CD14-positive monocyte (primary cell): ENCODE data around the gene ZNF536. TPM values are rescaled to one million over a fixed set of nuclear protein-coding genes. Genes with fewer than 3 reads are reported as not detected.

Source experiments
- DNase-seq, 3 donors: peaks; one replicate each; pipeline ENCODE4 v3.0.0-alpha.2; 2011 to 2022
- H2AFZ ChIP-seq: 2 replicates; pipeline ENCODE4 v1.6.0; 2012; ENCODE audit warnings: mild to moderate bottlenecking, low read depth, low read length, inconsistent platforms; ENCODE audit not compliant: insufficient read depth, poor library complexity, severe bottlenecking
- H3K27ac ChIP-seq, 2 donors: 1 replicate in 1 of 2; 2 replicates in 1 of 2; pipeline ENCODE4 v1.5.1; 2012 to 2013; ENCODE audit warnings: low read length in 2 of 2, control low read depth in 1 of 2, inconsistent platforms in 1 of 2, low read depth in 1 of 2, mild to moderate bottlenecking in 1 of 2
- H3K27me3 ChIP-seq, 2 donors: one replicate each; pipeline versions ENCODE4 v1.6.0 to v1.6.1; 2011 to 2013; ENCODE audit warnings: low read length in 2 of 2; ENCODE audit not compliant: control insufficient read depth in 2 of 2, insufficient read depth in 2 of 2
- H3K36me3 ChIP-seq, 2 donors: replicated peaks in 1 of 2; 1 replicate in 1 of 2; 2 replicates in 1 of 2; pipeline versions ENCODE4 v1.5.1 to v1.6.1; 2012 to 2013; ENCODE audit warnings: low read length in 2 of 2, control low read depth in 1 of 2, inconsistent platforms in 1 of 2, mild to moderate bottlenecking in 1 of 2; ENCODE audit not compliant: insufficient read depth in 2 of 2, control insufficient read depth in 1 of 2
- H3K4me1 ChIP-seq, 2 donors: 1 replicate in 1 of 2; 2 replicates in 1 of 2; pipeline versions ENCODE4 v1.5.1 to v1.6.1; 2012 to 2013; ENCODE audit warnings: low read length in 2 of 2, control low read depth in 1 of 2, inconsistent platforms in 1 of 2, mild to moderate bottlenecking in 1 of 2, moderate library complexity in 1 of 2; ENCODE audit not compliant: insufficient read depth in 2 of 2, control insufficient read depth in 1 of 2
- H3K4me2 ChIP-seq: replicated peaks from 2 replicates; pipeline ENCODE3; 2012; ENCODE audit warnings: low read length, moderate library complexity, mild to moderate bottlenecking; ENCODE audit not compliant: poor library complexity, severe bottlenecking; ENCODE audit errors: extremely low read depth
- H3K4me3 ChIP-seq, 3 experiments: fragments of 200-600 bp in 1 of 3; sonication (generic) in 1 of 3; replicated peaks in 1 of 3; 1 replicate in 2 of 3; 2 replicates in 1 of 3; pipeline ENCODE4 v1.5.1; 2011 to 2013; ENCODE audit warnings: low read length in 3 of 3, mild to moderate bottlenecking in 3 of 3, control low read depth in 2 of 3, low read depth in 2 of 3, inconsistent platforms in 1 of 3, moderate library complexity in 1 of 3
- H3K79me2 ChIP-seq: 2 replicates; pipeline ENCODE4 v1.6.0; 2012; ENCODE audit warnings: mild to moderate bottlenecking, control low read depth, inconsistent platforms, low read length, moderate library complexity; ENCODE audit not compliant: insufficient read depth
- H3K9ac ChIP-seq: 2 replicates; pipeline ENCODE4 v1.6.0; 2017; ENCODE audit warnings: low read length, mild to moderate bottlenecking; ENCODE audit not compliant: insufficient read depth, poor library complexity, severe bottlenecking
- H3K9me3 ChIP-seq, 2 donors: replicated peaks in 1 of 2; 1 replicate in 1 of 2; 2 replicates in 1 of 2; pipeline versions ENCODE4 v1.5.1 to v1.6.1; 2012 to 2013; ENCODE audit warnings: low read length in 2 of 2, control low read depth in 1 of 2; ENCODE audit not compliant: control insufficient read depth in 1 of 2, insufficient read depth in 1 of 2
- H4K20me1 ChIP-seq: 2 replicates; pipeline ENCODE4 v1.6.0; 2012; ENCODE audit warnings: mild to moderate bottlenecking, low read length, control low read depth, moderate library complexity; ENCODE audit not compliant: insufficient read depth
- H3K27ac Mint-ChIP-seq, 7 donors: one replicate each; pipeline ENCODE4 v1.8.0; 2020; ENCODE audit warnings: mild to moderate bottlenecking in 7 of 7, mixed read lengths in 7 of 7, moderate library complexity in 6 of 7, inconsistent platforms in 2 of 7
- H3K27me3 Mint-ChIP-seq, 3 donors: one replicate each; pipeline ENCODE4 v1.8.0; 2021 to 2022; ENCODE audit warnings: low read depth in 3 of 3, mild to moderate bottlenecking in 3 of 3, mixed read lengths in 3 of 3, moderate library complexity in 3 of 3, inconsistent platforms in 1 of 3
- H3K36me3 Mint-ChIP-seq, 2 donors: one replicate each; pipeline ENCODE4 v1.8.0; 2020; ENCODE audit warnings: mixed read lengths in 2 of 2, inconsistent platforms in 1 of 2, mild to moderate bottlenecking in 1 of 2
- H3K4me1 Mint-ChIP-seq: one replicate; pipeline ENCODE4 v1.8.0; 2020; ENCODE audit warnings: mild to moderate bottlenecking, mixed read lengths
- H3K4me3 Mint-ChIP-seq, 2 donors: one replicate each; pipeline ENCODE4 v1.8.0; 2020; ENCODE audit warnings: mild to moderate bottlenecking in 2 of 2, mixed read lengths in 2 of 2, moderate library complexity in 1 of 2
- H3K9me3 Mint-ChIP-seq, 7 donors: one replicate each; pipeline ENCODE4 v1.8.0; 2020 to 2022; ENCODE audit warnings: mixed read lengths in 7 of 7, mild to moderate bottlenecking in 6 of 7, moderate library complexity in 6 of 7, inconsistent platforms in 2 of 7
- CTCF ChIP-seq: fragments of 200-600 bp; IDR thresholded peaks from one replicate; pipeline ENCODE4 v1.8.0; 2022; ENCODE audit warnings: antibody characterized with exemption, mild to moderate bottlenecking
- WGBS: methylation state at CpG from one replicate; pipeline ENCODE4 v1.1.5; 2013; ENCODE audit warnings: missing lambda C conversion rate; ENCODE audit not compliant: insufficient coverage; 5-methylcytosine and 5-hydroxymethylcytosine counted together
- intact Hi-C, 2 donors: fragments of 100-400 bp; cut with micrococcal nuclease; formaldehyde crosslinking; loops; one replicate each; pipeline versions ENCODE4 v1.15.0 to v1.15.1; 2023
- polyA plus RNA-seq, 3 donors: library from polyadenylated mRNA; depleted of rRNA in 1 of 3; unstranded in 2 of 3; stranded (reverse) in 1 of 3; fragments of 300-500 nt in 2 of 3; fragments of >200 nt in 1 of 3; fragmentation: Illumina TruSeq in 2 of 3; gene quantifications; 1 replicate in 2 of 3; 2 replicates in 1 of 3; pipeline ENCODE4 v1.2.3, GENCODE V29; 2012 to 2021

The ZNF536 gene
- polyA plus RNA-seq, 3 donors: not detected

DNA sequence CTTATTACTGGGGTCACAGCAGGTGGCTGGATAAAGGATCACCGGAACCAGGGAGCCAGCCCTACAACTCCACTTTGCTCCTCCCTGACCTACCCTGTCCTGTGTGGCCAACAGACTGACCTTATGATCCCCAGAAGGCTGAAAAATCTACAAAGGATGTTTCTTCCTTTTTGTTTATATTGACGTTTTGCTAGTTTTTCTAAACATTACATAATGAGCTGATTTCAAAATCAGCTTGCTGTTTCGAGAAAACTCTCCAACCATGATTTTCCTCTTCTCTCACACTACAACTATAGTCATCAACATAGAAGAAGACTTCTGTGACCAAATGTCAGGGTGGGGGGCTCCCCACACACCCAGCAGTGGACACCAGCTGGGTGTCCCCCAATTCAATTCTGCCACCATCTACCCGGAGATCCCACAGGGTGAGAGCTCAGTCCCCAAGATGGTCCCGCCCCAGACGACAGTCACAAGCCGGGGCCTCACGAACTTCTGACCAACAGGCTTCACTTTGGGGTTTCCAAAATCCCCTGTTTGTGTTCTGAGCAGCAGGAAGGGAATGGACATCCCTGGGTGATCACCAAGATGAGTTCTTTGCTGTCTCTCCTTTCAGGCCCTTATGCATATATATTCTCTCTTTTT lies 35.0 kb downstream of the ZNF536 start:
- Histone ChIP-seq H3K9me3 (no peaks in the 10 kb centered on the region), H3K4me1 (no peaks in the 10 kb centered on the region), H2AFZ (no peak overlapping the region), H3K79me2 (no peaks in the 10 kb centered on the region), H3K36me3 (no peaks in the 10 kb centered on the region), H3K27me3 (no peaks in the 10 kb centered on the region), H3K9ac (no peak overlapping the region), H3K27ac (no peak overlapping the region), H3K4me2 (no peak overlapping the region), H3K4me3 (no peak overlapping the region), H4K20me1 (no peaks in the 10 kb centered on the region)
- no peaks in the 10 kb centered on the region for H3K4me1 Mint-ChIP-seq
- H3K4me3 Mint-ChIP-seq: no peak overlapping the region
- no peaks in the 10 kb centered on the region for H3K9me3 Mint-ChIP-seq
- TF ChIP-seq CTCF: no peak
- 79% methylated on average over 6 of the region's 8 CpGs for WGBS
- H3K36me3 Mint-ChIP-seq: no peaks in the 10 kb centered on the region
- intact Hi-C loops: no loop called here
- no peak overlapping the region for H3K27ac Mint-ChIP-seq
- no peak for DNase-seq
- H3K27me3 Mint-ChIP-seq: peaks cover 0 to 5% (median 1%) of the 10 kb centered on the region in 3 donors

GRCh38 chr19:30408734-30409301 lies 36.6 kb downstream of the ZNF536 start:
- Histone ChIP-seq H4K20me1 (no peaks in the 10 kb centered on the region), H3K4me2 (no peak overlapping the region), H3K27me3 (no peaks in the 10 kb centered on the region), H3K79me2 (no peaks in the 10 kb centered on the region), H3K4me3 (no peak overlapping the region), H3K9ac (no peak overlapping the region), H3K9me3 (no peaks in the 10 kb centered on the region), H2AFZ (no peak overlapping the region), H3K27ac (no peak overlapping the region), H3K4me1 (no peaks in the 10 kb centered on the region), H3K36me3 (no peaks in the 10 kb centered on the region)
- 83% methylated on average over 1 of the region's 3 CpGs for WGBS
- TF ChIP-seq CTCF: no peak
- Mint-ChIP-seq H3K36me3 (no peaks in the 10 kb centered on the region), H3K4me3 (no peak overlapping the region), H3K9me3 (no peaks in the 10 kb centered on the region), H3K27me3 (peaks cover 0 to 7% (median 3%) of the 10 kb centered on the region in 3 donors), H3K4me1 (no peaks in the 10 kb centered on the region), H3K27ac (no peak overlapping the region)
- intact Hi-C loops: no loop called here
- no peak for DNase-seq
